ENCODE data around the gene CD82.

- no peak for TF ChIP-seq YY1 (IDR thresholded peaks at IDR 0.05; ENCODE audit: insufficient read depth, insufficient read length)
- TF ChIP-seq ZNF274 (IDR thresholded peaks at IDR 0.05; ENCODE audit: low read depth, low read length), result no peak
These were observed 33.4 kb downstream of the CD82 start for GRCh38 chr11:44598831-44599230.

All from NT2/D1 (cell line).